HepG2 (cell line): Measurements from ENCODE around the gene MTX1.

Experiments
- ATF7 ChIP-seq, 2 experiments: fragments of 450-650 bp in 1 of 2; sonication (generic) in 1 of 2; formaldehyde crosslinking in 1 of 2; IDR thresholded peaks; 2 replicates each; pipeline versions ENCODE4 v1.4.0 to v1.6.1; 2016 to 2020; ENCODE audit warnings: antibody characterized with exemption in 1 of 2, mild to moderate bottlenecking in 1 of 2, missing genetic modification reagents in 1 of 2
- POLR2A ChIP-seq, 2 experiments: IDR thresholded peaks; 2 replicates each; pipeline ENCODE4 v1.6.1; 2011; ENCODE audit warnings: low read depth in 2 of 2, low read length in 2 of 2, mild to moderate bottlenecking in 1 of 2, moderate library complexity in 1 of 2; ENCODE audit not compliant: insufficient read depth in 1 of 2
- TF ChIP-seq, protein P1 (sequence below), 2 experiments: fragments of 450-650 bp in 1 of 2; sonication (generic) in 1 of 2; formaldehyde crosslinking in 1 of 2; IDR thresholded peaks; 2 replicates each; pipeline versions ENCODE4 v1.6.1 to v1.8.0; 2016 to 2022; ENCODE audit warnings: antibody characterized with exemption in 1 of 2, mild to moderate bottlenecking in 1 of 2, missing genetic modification reagents in 1 of 2

DNA sequence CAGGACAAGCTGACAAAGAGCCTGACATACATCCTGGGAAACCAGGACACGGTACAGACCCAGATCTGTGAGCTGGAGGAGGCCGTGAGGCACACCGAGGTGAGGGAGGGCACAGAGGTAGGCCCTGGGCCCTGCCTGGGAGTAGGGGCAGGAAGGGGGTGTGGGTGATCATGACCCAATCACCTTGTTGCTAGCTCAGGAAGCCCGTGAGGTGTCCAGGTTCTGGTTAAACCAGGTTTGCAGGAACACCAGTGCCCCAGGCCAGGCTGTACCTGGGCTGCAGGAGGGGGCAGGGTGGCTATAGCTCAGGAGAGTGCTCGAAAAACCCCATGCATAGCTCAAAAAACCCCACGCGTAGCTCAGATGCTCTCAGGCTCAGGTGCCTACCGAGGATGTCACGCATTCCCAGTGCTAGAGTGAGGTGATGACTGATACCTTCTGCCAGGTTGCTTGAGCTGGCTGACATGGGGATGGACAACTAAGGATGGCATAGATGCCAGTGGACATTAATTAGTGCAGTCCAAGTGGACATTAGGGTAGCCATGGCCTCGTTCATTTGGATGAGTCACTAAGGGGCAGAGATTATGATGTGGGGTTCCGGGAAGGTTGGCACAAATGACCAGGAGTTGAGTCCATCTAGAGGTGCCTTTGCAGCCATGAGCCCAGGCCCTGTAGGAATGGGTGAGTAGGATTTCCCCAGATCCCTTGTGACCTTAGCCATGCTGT lies 31.1 kb upstream of the MTX1 start:
- no peak for TF ChIP-seq POLR2A (IDR thresholded peaks at IDR 0.05; ENCODE audit: insufficient read depth in 1 of 2, low read depth in 2 of 2, low read length in 2 of 2)
- TF ChIP-seq, protein P1, sequence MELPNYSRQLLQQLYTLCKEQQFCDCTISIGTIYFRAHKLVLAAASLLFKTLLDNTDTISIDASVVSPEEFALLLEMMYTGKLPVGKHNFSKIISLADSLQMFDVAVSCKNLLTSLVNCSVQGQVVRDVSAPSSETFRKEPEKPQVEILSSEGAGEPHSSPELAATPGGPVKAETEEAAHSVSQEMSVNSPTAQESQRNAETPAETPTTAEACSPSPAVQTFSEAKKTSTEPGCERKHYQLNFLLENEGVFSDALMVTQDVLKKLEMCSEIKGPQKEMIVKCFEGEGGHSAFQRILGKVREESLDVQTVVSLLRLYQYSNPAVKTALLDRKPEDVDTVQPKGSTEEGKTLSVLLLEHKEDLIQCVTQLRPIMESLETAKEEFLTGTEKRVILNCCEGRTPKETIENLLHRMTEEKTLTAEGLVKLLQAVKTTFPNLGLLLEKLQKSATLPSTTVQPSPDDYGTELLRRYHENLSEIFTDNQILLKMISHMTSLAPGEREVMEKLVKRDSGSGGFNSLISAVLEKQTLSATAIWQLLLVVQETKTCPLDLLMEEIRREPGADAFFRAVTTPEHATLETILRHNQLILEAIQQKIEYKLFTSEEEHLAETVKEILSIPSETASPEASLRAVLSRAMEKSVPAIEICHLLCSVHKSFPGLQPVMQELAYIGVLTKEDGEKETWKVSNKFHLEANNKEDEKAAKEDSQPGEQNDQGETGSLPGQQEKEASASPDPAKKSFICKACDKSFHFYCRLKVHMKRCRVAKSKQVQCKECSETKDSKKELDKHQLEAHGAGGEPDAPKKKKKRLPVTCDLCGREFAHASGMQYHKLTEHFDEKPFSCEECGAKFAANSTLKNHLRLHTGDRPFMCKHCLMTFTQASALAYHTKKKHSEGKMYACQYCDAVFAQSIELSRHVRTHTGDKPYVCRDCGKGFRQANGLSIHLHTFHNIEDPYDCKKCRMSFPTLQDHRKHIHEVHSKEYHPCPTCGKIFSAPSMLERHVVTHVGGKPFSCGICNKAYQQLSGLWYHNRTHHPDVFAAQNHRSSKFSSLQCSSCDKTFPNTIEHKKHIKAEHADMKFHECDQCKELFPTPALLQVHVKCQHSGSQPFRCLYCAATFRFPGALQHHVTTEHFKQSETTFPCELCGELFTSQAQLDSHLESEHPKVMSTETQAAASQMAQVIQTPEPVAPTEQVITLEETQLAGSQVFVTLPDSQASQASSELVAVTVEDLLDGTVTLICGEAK (IDR thresholded peaks at IDR 0.05), result no peak
- TF ChIP-seq, protein P1 (CRISPR knock-in tag; IDR thresholded peaks at IDR 0.05), result no peak
- TF ChIP-seq ATF7 (IDR thresholded peaks at IDR 0.05), result no peak
- no peak for TF ChIP-seq ATF7 (CRISPR knock-in tag; IDR thresholded peaks at IDR 0.05)
